ENCODE results near the gene PTP4A1. TPM values are rescaled to one million over a fixed set of nuclear protein-coding genes. Genes with fewer than 3 reads are reported as not detected.
A peak's percentile ranks its signal among the peaks of the same experiment; 100 is the strongest.

Gene PTP4A1
- total and polyA plus RNA-seq, 2 of the 13 experiments (the other 11 are each of a cell fraction or from before 2014, with no cell fraction given) = 141 to 376 TPM

- TF ChIP-seq ZNF136 (CRISPR knock-in tag; IDR thresholded peaks at IDR 0.05; ENCODE audit: low read depth) = no peak
- no peak for TF ChIP-seq EED (CRISPR knock-in tag; IDR thresholded peaks at IDR 0.05)
- TF ChIP-seq SMC3 (IDR thresholded peaks at IDR 0.05; ENCODE audit: low read length) = 0 out of 2 replicates have a peak, but pooled peaks have one; percentile 15
- no peak for TF ChIP-seq ZNF563 (CRISPR knock-in tag; IDR thresholded peaks at IDR 0.05)
- TF ChIP-seq THRA (CRISPR knock-in tag; IDR thresholded peaks at IDR 0.05; ENCODE audit: borderline replicate concordance) = peak; percentile 81
- TF ChIP-seq KLF6 (CRISPR knock-in tag; IDR thresholded peaks at IDR 0.05) = peak; percentile 71; the same call in 1 of the 2 replicates
- TF ChIP-seq TIGD3 (CRISPR knock-in tag; IDR thresholded peaks at IDR 0.05; ENCODE audit: borderline replicate concordance) = 0 out of 2 replicates have a peak, but pooled peaks have one; percentile 39
- peak; percentile 90; the same call in 1 of the 2 replicates for TF ChIP-seq JUNB (CRISPR knock-in tag; IDR thresholded peaks at IDR 0.05; ENCODE audit: borderline replicate concordance)
- 0 out of 2 replicates have a peak, but pooled peaks have one; percentile 15 for TF ChIP-seq NFYC (CRISPR knock-in tag; IDR thresholded peaks at IDR 0.05)
- TF ChIP-seq ZNF784 (CRISPR knock-in tag; IDR thresholded peaks at IDR 0.05; ENCODE audit: borderline replicate concordance) = no peak
- TF ChIP-seq CHCHD3 (CRISPR knock-in tag; IDR thresholded peaks at IDR 0.05) = no peak
- TF ChIP-seq FOXA1 (IDR thresholded peaks at IDR 0.05) = no peak
- TF ChIP-seq FOXA1 (CRISPR knock-in tag; IDR thresholded peaks at IDR 0.05) = peak; percentile 75
- TF ChIP-seq KDM6A (CRISPR knock-in tag; IDR thresholded peaks at IDR 0.05; ENCODE audit: low read depth) = no peak
- TF ChIP-seq ATF6 (CRISPR knock-in tag; conservative IDR thresholded peaks at IDR 0.05) = no peak
- no peak for TF ChIP-seq JDP2 (CRISPR knock-in tag; IDR thresholded peaks at IDR 0.05; ENCODE audit: borderline replicate concordance)
- TF ChIP-seq HINFP (CRISPR knock-in tag; IDR thresholded peaks at IDR 0.05; ENCODE audit: low read depth) = no peak
- TF ChIP-seq MLX (CRISPR knock-in tag; IDR thresholded peaks at IDR 0.05) = peak; percentile 92
- TF ChIP-seq HNRNPH1 (optimal IDR thresholded peaks at IDR 0.05; ENCODE audit: low read depth, low read length) = no peak
- TF ChIP-seq YY1 (IDR thresholded peaks at IDR 0.05; ENCODE audit: insufficient read depth, insufficient replicate concordance, low read depth, low read length) = no peak
- peak; percentile 85; the same call in 1 of the 2 replicates for TF ChIP-seq SIX1 (CRISPR knock-in tag; IDR thresholded peaks at IDR 0.05; ENCODE audit: borderline replicate concordance)
Measured at GRCh38 chr6:63527658-63528514, 44.4 kb upstream of the PTP4A1 start (continued).
